Measurements from ENCODE around the gene VILL.
A peak's percentile ranks its signal among the peaks of the same experiment; 100 is the strongest.
"Not testable (repeated sequence)": the region's sequence is repeated elsewhere in the genome, so short reads cannot be mapped to it uniquely, and the experiment has no call there.

The VILL gene

DNA sequence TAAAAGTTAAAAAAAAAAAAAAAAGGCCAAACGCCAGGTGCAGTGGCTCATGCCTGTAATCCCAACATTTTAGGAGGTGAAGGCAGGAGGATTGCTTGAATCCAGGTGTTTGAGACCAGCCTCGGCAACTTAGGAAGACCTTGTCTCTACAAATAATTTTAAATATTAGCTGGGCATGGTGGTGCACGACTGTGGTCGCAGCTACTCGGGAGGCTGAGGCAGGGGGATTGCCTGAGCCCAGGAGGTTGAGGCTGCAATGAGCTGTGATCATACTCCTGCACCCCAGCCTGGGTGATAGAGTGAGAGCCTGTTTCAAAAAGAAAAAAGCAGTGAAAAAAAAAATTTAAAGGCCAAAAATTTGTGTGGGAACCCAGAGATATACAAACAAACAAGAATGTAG, 45.7 kb downstream of the VILL start:
- no peak for DNase-seq (ENCODE audit: low read depth)

DNA sequence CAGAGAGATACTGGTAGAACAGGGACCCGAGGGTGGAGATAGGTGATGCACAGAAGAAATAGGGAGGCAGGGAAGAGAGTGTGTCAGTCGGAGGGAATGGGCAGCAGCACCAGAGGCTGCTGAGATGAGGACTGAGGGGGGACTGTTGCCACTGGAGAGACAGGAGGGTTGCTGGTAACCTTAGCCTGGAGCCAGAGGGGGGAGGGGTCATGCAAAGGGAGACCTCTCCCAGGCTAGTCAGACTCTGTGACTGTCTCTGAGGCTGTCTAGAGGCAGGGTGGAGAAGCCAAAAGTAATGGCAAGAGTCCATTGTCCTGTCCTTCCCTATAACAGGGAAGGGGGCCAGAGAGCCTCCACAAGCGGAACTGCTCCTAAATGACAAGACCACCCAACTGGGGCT, 46.3 kb downstream of the VILL start:
- no peak for DNase-seq (ENCODE audit: low read depth)

DNA sequence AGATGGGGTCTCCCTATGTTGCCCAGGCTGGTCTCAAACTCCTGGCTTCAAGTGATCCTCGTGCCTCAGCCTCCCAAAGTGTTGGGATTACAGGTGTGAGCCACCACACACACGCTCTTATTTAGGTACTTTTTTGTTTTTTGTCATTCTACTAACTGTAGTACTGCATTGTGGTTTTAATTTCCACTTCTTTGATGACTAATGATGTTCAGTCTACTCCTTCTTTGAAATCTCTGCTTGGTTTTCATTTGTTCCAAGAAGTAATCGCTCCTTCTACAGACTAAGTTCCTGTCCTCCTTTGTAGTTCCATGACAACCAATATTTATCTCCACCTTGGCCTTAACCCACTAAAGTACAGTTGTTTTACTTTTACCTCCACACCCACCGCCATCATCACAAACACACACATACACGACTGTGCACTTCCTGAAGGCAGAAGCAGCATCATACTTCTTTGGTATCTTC, 47.9 kb downstream of the VILL start:
- DNase-seq (ENCODE audit: low read depth) = no peak

DNA sequence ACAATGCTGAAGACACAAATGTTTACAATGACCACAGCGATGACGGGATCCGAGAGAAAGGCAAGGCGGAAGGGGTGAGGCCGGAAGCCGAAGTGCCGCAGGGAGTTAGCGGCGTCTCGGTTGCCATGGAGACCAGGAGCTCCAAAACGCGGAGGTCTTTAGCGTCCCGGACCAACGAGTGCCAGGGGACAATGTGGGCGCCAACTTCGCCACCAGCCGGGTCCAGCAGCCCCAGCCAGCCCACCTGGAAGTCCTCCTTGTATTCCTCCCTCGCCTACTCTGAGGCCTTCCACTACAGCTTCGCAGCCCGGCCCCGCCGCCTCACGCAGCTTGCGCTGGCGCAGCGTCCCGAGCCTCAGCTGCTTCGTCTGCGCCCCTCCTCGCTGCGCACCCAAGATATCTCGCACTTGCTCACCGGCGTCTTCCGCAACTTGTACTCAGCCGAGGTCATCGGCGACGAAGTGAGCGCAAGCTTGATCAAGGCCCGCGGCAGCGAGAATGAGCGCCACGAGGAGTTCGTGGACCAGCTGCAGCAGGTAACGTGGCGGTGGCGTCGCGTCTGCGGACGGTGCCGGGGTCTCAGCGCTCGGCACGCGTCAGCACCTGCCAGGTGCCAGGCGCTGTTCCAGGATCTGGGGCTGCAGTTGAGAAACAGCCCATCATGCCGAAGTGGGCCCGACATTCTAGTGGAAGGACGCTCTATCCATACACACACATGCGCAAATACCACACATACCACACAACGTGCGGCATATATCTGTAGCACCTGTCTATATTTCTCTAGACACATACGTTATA, 48.7 kb downstream of the VILL start, which contains the start of gene DLEC1:
DLEC1 (plus strand) TSS at position 108 of the 798 bp plus-strand sequence; CDS start at position 126, 18 bp downstream.
- DNase-seq (ENCODE audit: low read depth) = peak; percentile 68

DNA sequence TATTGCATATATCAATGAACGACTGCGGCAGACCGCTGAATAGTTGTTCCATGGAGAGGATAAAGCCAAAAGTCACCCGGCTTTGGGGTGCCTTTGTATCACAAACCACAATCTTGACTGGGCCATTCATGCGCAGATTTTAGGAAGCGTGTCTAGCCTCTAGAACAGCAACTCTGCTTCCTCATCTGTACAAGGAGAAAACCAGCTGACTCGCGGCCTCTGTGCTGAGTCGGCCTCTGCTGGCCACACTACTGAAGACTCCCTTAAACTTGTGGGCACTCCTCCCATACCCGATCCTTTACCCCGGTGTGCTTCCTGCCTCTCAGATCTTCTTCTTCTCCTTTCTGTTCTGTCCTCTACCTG, 49.3 kb downstream of the VILL start:
- DNase-seq (ENCODE audit: low read depth) = peak; percentile 33

DNA sequence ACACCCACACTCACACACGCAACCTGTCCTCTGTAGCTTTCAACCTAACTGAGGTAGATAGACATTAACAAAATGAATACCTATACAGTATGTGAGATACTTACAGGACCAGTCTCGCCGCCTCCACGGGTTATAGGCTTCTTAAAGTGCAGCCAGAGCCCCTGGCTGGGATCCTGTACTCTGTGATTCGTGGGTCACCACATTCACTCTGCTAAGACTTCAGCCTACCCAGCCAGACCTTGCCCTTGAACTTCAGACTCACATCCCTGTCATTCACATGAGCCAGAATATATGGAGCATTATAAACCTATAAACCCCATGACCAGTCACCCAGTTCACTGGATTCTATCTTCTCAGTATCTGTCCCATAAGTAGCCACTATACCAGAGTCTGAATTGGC, 49.8 kb downstream of the VILL start:
- no peak for DNase-seq (ENCODE audit: low read depth)

DNA sequence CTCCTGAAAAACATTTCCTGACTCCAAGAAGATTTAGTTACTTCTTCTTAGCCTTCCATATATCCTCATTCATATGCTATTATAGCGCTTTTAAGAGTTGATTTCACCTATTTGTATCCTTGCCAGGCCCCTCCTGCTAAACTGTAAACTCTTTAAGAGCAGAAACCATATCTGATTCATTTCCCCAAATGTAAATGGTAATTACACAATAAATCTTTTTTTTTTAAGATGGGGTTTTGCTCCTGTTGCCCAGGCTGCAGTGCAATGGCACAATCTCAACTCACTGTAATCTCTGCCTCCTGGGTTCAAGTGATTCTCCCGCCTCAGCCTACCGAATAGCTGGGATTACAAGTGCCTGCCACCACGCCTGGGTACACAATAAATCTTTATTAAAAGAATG, 52.9 kb downstream of the VILL start:
- DNase-seq (ENCODE audit: low read depth) = no peak

DNA sequence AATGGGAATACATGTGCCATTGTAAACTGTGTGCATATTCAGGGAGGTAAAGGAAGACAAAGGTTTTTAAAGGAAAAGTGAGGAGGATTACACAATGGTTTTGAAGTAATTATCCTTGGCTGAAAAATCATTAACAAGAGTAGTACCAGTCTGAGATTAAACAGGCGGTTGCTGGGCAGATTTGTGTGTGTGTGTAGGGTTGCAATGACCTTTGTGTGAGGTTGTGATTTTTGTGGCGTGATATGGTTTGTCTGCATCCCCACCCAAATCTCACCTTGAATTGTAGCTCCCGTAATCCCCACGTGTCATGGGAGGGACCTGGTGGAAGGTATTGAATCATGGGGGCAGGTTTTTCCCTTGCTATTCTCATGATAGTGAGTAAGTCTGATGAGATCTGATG, 55.4 kb downstream of the VILL start:
- DNase-seq (ENCODE audit: low read depth) = no peak

DNA sequence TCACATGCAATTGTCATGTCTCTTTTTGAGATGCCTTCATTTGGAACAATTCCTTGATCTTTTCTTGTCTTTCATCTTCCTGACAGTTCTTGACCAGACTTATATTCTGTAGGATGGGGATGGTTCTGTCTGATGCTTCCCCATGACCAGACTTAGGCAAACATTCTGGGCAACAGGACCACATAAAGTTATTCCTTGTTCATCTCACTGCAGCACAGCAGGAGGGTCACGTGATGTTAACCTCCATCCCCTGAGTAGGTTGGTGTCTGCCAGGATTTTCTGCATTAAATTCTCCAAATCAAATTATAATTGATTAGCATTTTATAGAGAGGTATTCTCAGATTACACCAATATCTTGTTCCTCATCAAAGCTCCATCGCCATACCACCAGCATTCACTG, 56.2 kb downstream of the VILL start:
- DNase-seq (ENCODE audit: low read depth) = no peak

DNA sequence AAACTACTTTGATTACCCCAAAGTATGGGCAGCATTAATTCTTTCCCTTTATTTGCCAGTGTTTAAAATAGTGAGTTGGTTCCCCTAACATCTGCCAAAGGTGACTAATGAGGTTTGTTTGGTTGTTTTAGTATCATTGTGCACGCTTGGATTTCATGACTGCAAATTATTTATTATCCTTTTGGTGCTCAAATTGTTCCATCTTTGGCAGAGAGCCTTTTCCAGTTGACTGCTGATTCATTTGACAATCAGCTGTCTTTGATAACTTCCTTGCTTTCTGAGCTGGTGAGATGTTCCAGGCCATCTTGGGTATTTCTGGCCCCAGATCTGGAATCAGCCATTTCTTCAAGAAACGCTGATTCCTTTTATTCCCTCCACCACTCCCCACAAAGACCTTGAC, 57.3 kb downstream of the VILL start:
- no peak for DNase-seq (ENCODE audit: low read depth)

DNA sequence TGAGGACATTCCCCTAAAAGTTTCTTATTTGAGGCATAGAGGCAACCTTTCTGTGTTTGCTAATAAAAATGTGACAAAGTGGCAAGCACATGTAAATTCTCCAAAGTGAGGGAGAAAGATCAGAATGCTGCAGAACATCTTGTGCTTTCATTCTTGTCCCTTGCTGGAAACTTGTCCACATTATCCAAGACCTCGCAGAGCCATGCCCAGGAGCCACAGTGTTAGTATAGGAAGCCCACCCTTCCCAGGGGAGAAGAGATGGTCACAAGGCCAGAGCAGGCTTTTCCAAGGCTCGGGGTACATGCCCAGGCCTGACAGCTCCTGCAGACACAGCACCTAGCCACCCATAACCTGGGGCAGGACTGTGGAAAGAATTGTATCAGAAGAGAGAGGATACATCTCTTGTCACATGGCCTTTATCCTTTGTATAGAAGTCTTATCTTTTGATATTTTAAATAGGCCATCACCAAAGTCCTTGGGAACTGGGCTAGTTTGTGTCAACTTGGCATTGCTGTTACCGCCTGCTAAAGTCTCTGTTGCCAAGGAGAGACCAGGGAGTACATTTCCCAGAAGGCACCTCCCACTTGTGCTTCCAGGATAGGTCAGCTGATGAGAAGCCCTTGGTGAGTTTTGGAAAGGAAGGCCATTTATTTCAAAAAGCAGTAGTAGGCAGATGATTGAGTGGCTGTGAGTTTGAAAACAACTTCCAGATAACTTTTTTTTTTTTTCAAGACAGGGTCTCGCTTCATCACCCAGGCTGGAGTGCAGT, 59.0 kb downstream of the VILL start:
- DNase-seq (ENCODE audit: low read depth) = no peak

DNA sequence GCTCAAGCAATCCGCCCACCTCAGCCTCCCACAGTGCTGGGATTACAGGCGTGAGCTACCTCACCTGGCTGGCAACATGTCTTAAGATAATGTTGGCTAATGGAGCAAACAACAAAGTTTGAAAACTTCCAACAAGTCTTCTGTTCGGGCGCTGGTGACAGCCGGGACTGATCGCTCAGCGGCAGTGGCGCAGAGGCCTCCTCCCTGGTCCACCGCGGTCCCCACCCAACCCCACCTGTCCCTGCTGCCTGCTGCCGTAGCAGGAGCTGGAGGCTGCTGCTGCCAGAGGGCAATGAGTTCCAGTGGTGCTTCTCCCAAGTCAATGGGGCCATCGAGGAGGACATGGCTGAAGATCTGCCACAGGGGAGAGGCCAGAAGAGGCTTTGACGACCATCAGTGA, 60.5 kb downstream of the VILL start:
- no peak for DNase-seq (ENCODE audit: low read depth)

DNA sequence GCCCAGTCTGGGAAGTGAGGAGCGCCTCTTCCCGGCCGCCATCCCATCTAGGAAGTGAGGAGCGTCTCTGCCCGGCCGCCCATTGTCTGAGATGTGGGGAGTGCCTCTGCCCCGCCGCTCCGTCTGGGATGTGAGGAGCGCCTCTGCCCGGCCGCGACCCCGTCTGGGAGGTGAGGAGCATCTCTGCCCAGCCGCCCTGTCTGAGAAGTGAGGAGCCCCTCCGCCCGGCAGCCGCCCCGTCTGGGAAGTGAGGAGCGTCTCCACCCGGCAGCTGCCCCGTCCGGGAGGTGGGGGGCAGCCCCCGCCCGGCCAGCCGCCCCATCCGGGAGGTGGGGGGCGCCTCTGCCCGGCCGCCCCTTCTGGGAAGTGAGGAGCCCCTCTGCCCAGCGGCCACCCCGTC, 62.7 kb downstream of the VILL start:
- DNase-seq (ENCODE audit: low read depth) = not testable (repeated sequence)

DNA sequence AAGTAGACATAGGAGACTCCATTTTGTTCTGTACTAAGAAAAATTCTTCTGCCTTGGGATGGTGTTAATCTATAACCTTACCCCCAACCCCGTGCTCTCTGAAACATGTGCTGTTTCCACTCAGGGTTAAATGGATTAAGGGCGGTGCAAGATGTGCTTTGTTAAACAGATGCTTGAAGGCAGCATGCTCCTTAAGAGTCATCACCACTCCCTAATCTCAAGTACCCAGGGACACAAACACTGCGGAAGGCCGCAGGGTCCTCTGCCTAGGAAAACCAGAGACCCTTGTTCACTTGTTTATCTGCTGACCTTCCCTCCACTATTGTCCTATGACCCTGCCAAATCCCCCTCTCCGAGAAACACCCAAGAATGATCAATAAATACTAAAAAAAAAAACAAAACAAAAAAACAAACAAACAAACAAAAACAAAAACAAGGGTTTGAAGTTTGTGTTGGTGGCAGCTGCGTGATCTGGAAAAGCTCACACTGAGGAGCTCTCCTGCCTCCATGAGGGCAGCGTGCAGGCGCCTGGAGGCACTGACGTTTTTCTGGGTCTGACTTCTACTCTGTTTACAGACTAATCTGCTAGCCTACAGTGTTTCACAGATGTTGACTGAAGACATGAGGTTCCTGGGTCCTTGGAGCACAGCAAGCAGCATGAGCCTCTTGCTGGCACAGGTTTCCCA, 63.4 kb downstream of the VILL start:
- DNase-seq (ENCODE audit: low read depth) = not testable (repeated sequence)

DNA sequence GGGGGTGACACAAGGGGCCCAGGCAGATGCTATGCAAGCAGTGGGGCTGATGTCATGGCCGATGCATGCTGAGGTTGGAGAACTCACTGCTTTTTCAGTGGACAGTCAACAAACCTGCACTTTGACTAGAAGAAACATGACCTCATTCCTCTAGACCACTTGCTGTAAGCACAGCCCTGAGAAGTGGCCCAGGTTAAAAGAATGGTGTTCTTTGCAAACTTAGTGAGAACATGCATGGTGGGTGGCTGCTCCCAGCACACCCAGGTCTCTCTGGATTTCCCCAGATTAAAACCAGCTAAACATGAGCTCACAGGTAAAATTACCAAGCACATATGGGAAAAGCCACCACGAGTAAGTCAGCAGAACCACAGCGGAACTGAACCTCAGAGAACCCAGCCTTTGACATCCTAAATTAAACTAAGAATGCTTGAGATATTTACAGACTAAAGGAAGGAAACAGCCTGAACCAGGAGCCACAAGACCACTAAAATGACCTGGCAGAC, 64.0 kb downstream of the VILL start:
- no peak for DNase-seq (ENCODE audit: low read depth)

Measured in activated T-cell treated with anti-CD3 and anti-CD28 coated beads for 1 hour (primary cell).